Loucy (cell line): ENCODE measurements around the gene ZNF69.

ENCODE experiments used
- EZH2phosphoT487 ChIP-seq: fragments of 200-600 bp; IDR thresholded peaks from 2 replicates; pipeline ENCODE4 v1.6.1; 2018; ENCODE audit warnings: antibody characterized with exemption, mild to moderate bottlenecking, moderate library complexity, borderline replicate concordance
- TF ChIP-seq, protein P1 (sequence below): fragments of 200-600 bp; sonication (generic); conservative IDR thresholded peaks from 2 replicates; pipeline ENCODE4 v1.5.1; 2014; ENCODE audit warnings: mild to moderate bottlenecking, antibody characterized with exemption, low read length

- TF ChIP-seq, protein P1, sequence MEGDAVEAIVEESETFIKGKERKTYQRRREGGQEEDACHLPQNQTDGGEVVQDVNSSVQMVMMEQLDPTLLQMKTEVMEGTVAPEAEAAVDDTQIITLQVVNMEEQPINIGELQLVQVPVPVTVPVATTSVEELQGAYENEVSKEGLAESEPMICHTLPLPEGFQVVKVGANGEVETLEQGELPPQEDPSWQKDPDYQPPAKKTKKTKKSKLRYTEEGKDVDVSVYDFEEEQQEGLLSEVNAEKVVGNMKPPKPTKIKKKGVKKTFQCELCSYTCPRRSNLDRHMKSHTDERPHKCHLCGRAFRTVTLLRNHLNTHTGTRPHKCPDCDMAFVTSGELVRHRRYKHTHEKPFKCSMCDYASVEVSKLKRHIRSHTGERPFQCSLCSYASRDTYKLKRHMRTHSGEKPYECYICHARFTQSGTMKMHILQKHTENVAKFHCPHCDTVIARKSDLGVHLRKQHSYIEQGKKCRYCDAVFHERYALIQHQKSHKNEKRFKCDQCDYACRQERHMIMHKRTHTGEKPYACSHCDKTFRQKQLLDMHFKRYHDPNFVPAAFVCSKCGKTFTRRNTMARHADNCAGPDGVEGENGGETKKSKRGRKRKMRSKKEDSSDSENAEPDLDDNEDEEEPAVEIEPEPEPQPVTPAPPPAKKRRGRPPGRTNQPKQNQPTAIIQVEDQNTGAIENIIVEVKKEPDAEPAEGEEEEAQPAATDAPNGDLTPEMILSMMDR: no peak
- TF ChIP-seq EZH2phosphoT487: no peak
These were observed 7.3 kb downstream of the ZNF69 start for GRCh38 chr19:11894851-11895250.
